IMR-90 (cell line): ENCODE results near the gene ASXL1. TPM values are rescaled to one million over a fixed set of nuclear protein-coding genes. Genes with fewer than 3 reads are reported as not detected.

Experiments
- ATAC-seq: fragments of 200-7000 bp; cut with Tn5 transposase; 2 replicates; pipeline ENCODE4 v1.9.1; 2020; ENCODE audit warnings: low read depth, mild to moderate bottlenecking, moderate library complexity
- BruUV-seq: library from RNA; stranded (reverse); fragments of 400-500 nt; replicated peaks from 2 replicates; lab custom pipeline; 2021; lab: Mats Ljungman, UMichigan
- CTCF ChIA-PET: fragments of 300-600 bp; formaldehyde crosslinking; extraction: SDS; loops from one replicate; lab custom pipeline; 2021; ENCODE audit warnings: antibody characterized with exemption; lab: Yijun Ruan, JAX
- POLR2A ChIA-PET: fragments of 300-600 bp; sonication (Branson Sonifier 250); formaldehyde crosslinking; loops from one replicate; lab custom pipeline; 2022; ENCODE audit warnings: antibody characterized with exemption; ENCODE audit not compliant: unreplicated experiment; lab: Charles Lee
- DNase-seq: peaks from one replicate; pipeline ENCODE4 v3.0.0; 2013
- H2AFZ ChIP-seq: replicated peaks from 2 replicates; pipeline ENCODE3; 2013; ENCODE audit warnings: low read length, mild to moderate bottlenecking; ENCODE audit not compliant: poor library complexity
- H2AK5ac ChIP-seq: 2 replicates; pipeline ENCODE4 v1.6.1; 2013; ENCODE audit warnings: low read depth, low read length, inconsistent platforms
- H2AK9ac ChIP-seq: replicated peaks from 2 replicates; pipeline ENCODE3; 2013; ENCODE audit warnings: mild to moderate bottlenecking, low read depth, low read length, moderate library complexity; ENCODE audit not compliant: poor library complexity
- H2BK120ac ChIP-seq: 2 replicates; pipeline ENCODE4 v1.6.1; 2013; ENCODE audit warnings: low read depth, low read length, inconsistent platforms
- H2BK15ac ChIP-seq: 3 replicates; pipeline ENCODE4 v1.6.1; 2013; ENCODE audit warnings: low read depth, low read length, inconsistent platforms
- H2BK20ac ChIP-seq: 2 replicates; pipeline ENCODE4 v1.6.1; 2013; ENCODE audit warnings: low read depth, mild to moderate bottlenecking, inconsistent platforms, low read length, moderate library complexity
- H2BK5ac ChIP-seq: 2 replicates; pipeline ENCODE4 v1.6.1; 2013; ENCODE audit warnings: mild to moderate bottlenecking, low read depth, low read length, inconsistent platforms; ENCODE audit not compliant: poor library complexity, severe bottlenecking
- H3K14ac ChIP-seq: replicated peaks from 2 replicates; pipeline ENCODE4 v1.6.1; 2013; ENCODE audit warnings: low read depth, low read length, inconsistent platforms
- H3K18ac ChIP-seq: 2 replicates; pipeline ENCODE4 v1.6.1; 2013; ENCODE audit warnings: low read depth, low read length, control low read depth
- H3K23ac ChIP-seq: 2 replicates; pipeline ENCODE4 v1.6.1; 2013; ENCODE audit warnings: low read depth, low read length, inconsistent platforms
- H3K27ac ChIP-seq: 2 replicates; pipeline ENCODE4 v1.5.1; 2013; ENCODE audit warnings: mild to moderate bottlenecking, control low read depth, low read length; ENCODE audit not compliant: insufficient read depth
- H3K27me3 ChIP-seq: 2 replicates; pipeline ENCODE4 v1.6.1; 2013; ENCODE audit warnings: low read length; ENCODE audit not compliant: control insufficient read depth, insufficient read depth
- H3K36me3 ChIP-seq: 2 replicates; pipeline ENCODE4 v1.6.1; 2013; ENCODE audit warnings: low read length, mixed read lengths; ENCODE audit not compliant: control insufficient read depth, insufficient read depth
- H3K4ac ChIP-seq: 2 replicates; pipeline ENCODE4 v1.6.1; 2013; ENCODE audit warnings: low read depth, low read length, inconsistent platforms
- H3K4me1 ChIP-seq: 2 replicates; pipeline ENCODE4 v1.6.1; 2013; ENCODE audit warnings: low read length, mixed read lengths; ENCODE audit not compliant: control insufficient read depth, insufficient read depth
- H3K4me2 ChIP-seq: 2 replicates; pipeline ENCODE4 v1.6.1; 2013; ENCODE audit warnings: low read depth, mild to moderate bottlenecking, control low read depth, low read length, moderate library complexity
- H3K4me3 ChIP-seq: 2 replicates; pipeline ENCODE4 v1.5.1; 2013; ENCODE audit warnings: low read depth, mild to moderate bottlenecking, control low read depth, low read length, moderate library complexity; ENCODE audit not compliant: insufficient read depth
- H3K56ac ChIP-seq: 2 replicates; pipeline ENCODE4 v1.6.1; 2013; ENCODE audit warnings: low read length, inconsistent platforms; ENCODE audit not compliant: insufficient read depth; ENCODE audit errors: extremely low read depth
- H3K79me1 ChIP-seq, 2 experiments: 2 replicates each; pipeline ENCODE4 v1.6.1; 2013; ENCODE audit warnings: low read length in 2 of 2, inconsistent platforms in 1 of 2, low read depth in 1 of 2
- H3K9ac ChIP-seq: 2 replicates; pipeline ENCODE4 v1.6.1; 2013; ENCODE audit warnings: low read depth, low read length, control low read depth
- H3K9me1 ChIP-seq: 2 replicates; pipeline ENCODE4 v1.6.1; 2013; ENCODE audit warnings: low read length, inconsistent platforms; ENCODE audit not compliant: insufficient read depth
- H3K9me3 ChIP-seq: 2 replicates; pipeline ENCODE4 v1.6.1; 2013; ENCODE audit warnings: low read length; ENCODE audit not compliant: control insufficient read depth, insufficient read depth
- H4K20me1 ChIP-seq: 2 replicates; pipeline ENCODE4 v1.6.1; 2013; ENCODE audit warnings: low read length, inconsistent platforms; ENCODE audit not compliant: insufficient read depth
- H4K5ac ChIP-seq: 2 replicates; pipeline ENCODE4 v1.6.1; 2013; ENCODE audit warnings: mild to moderate bottlenecking, low read depth, low read length, control low read depth
- H4K8ac ChIP-seq, 2 experiments: 2 replicates each; pipeline ENCODE4 v1.6.1; 2013; ENCODE audit warnings: low read depth in 2 of 2, low read length in 2 of 2, control low read depth in 1 of 2, inconsistent platforms in 1 of 2
- H4K91ac ChIP-seq: 2 replicates; pipeline ENCODE4 v1.6.1; 2013; ENCODE audit warnings: low read depth, low read length, inconsistent platforms; ENCODE audit not compliant: insufficient read depth
- BHLHE40 ChIP-seq: fragments of 150-350 bp; IDR thresholded peaks from 2 replicates; pipeline ENCODE4 v1.6.1; 2016; ENCODE audit warnings: mild to moderate bottlenecking, low read depth, low read length
- CEBPB ChIP-seq: IDR thresholded peaks from 2 replicates; pipeline ENCODE4 v1.6.1; 2012; ENCODE audit warnings: low read depth, low read length, improper control_type of control experiment
- CHD1 ChIP-seq: IDR thresholded peaks from 2 replicates; pipeline ENCODE4 v1.6.1; 2012; ENCODE audit warnings: low read depth, low read length, improper control_type of control experiment
- FOS ChIP-seq: fragments of 150-350 bp; IDR thresholded peaks from 2 replicates; pipeline ENCODE4 v1.6.1; 2016; ENCODE audit warnings: low read depth, low read length
- MAFK ChIP-seq: IDR thresholded peaks from 2 replicates; pipeline ENCODE4 v1.6.1; 2012; ENCODE audit warnings: low read depth, low read length, improper control_type of control experiment
- MAZ ChIP-seq: IDR thresholded peaks from 2 replicates; pipeline ENCODE4 v1.6.1; 2012; ENCODE audit warnings: low read depth, mild to moderate bottlenecking, low read length, improper control_type of control experiment, moderate library complexity, borderline replicate concordance
- MXI1 ChIP-seq: IDR thresholded peaks from 2 replicates; pipeline ENCODE4 v1.6.1; 2012; ENCODE audit warnings: low read depth, mild to moderate bottlenecking, low read length, moderate library complexity, borderline replicate concordance
- NFE2L2 ChIP-seq: fragments of 150-350 bp; IDR thresholded peaks from 2 replicates; pipeline ENCODE4 v1.6.1; 2016; ENCODE audit warnings: low read depth, mild to moderate bottlenecking, low read length
- POLR2A ChIP-seq: IDR thresholded peaks from 2 replicates; pipeline ENCODE4 v1.6.1; 2012; ENCODE audit warnings: mild to moderate bottlenecking, low read depth, low read length
- RAD21 ChIP-seq: IDR thresholded peaks from 2 replicates; pipeline ENCODE4 v1.6.1; 2012; ENCODE audit warnings: low read length, improper control_type of control experiment
- RCOR1 ChIP-seq: IDR thresholded peaks from 2 replicates; pipeline ENCODE4 v1.6.1; 2012; ENCODE audit warnings: mild to moderate bottlenecking, low read length, improper control_type of control experiment; ENCODE audit not compliant: insufficient replicate concordance
- RFX5 ChIP-seq: IDR thresholded peaks from 2 replicates; pipeline ENCODE4 v1.8.0; 2012; ENCODE audit warnings: low read depth, mild to moderate bottlenecking, low read length, moderate library complexity
- SMC3 ChIP-seq: fragments of 150-350 bp; IDR thresholded peaks from 2 replicates; pipeline ENCODE4 v1.6.1; 2016; ENCODE audit warnings: low read depth, mild to moderate bottlenecking, antibody characterized with exemption, low read length, moderate library complexity
- WGBS, 2 experiments: methylation state at CpG; one replicate each; pipeline versions ENCODE4 v1.1.5 to v1.1.7; 2013; ENCODE audit warnings: missing lambda C conversion rate in 2 of 2; ENCODE audit not compliant: insufficient read length in 1 of 2; ENCODE audit errors: extremely low coverage in 2 of 2; 5-methylcytosine and 5-hydroxymethylcytosine counted together
- dilution Hi-C: fragments of 300-500 bp; cut with HindIII; formaldehyde crosslinking; loops from one replicate; pipeline ENCODE4 v1.14.3; 2018; ENCODE audit warnings: low sequenced_read_pairs; ENCODE audit not compliant: unreplicated experiment
- in situ Hi-C: fragments of 300-500 bp; cut with MboI; formaldehyde crosslinking; loops from 3 replicates; pipeline ENCODE4 v1.14.3; 2019; ENCODE audit warnings: low sequenced_read_pairs, inconsistent platforms, mixed read lengths
- intact Hi-C: fragments of 100-400 bp; cut with micrococcal nuclease; formaldehyde crosslinking; loops from 2 replicates; pipeline ENCODE4 v1.10.0; 2022
- polyA plus RNA-seq, 3 experiments: library from polyadenylated mRNA; depleted of rRNA; stranded (reverse); fragments of >200 nt; gene quantifications; 2 replicates each; pipeline ENCODE4 v1.2.3, GENCODE V29; 2012; ENCODE audit warnings: low replicate concordance in 1 of 3
- total RNA-seq: library from RNA; depleted of rRNA; stranded (reverse); fragments of >200 nt; gene quantifications from 2 replicates; pipeline ENCODE4 v1.2.3, GENCODE V29; 2012
- TF ChIP-seq, protein P1 (sequence below): fragments of 150-350 bp; IDR thresholded peaks from 2 replicates; pipeline ENCODE4 v1.6.1; 2017; ENCODE audit warnings: mild to moderate bottlenecking, antibody characterized with exemption, low read length, low read depth
- TF ChIP-seq, protein P2 (sequence below): conservative IDR thresholded peaks from 2 replicates; pipeline ENCODE4 v1.5.1; 2012; ENCODE audit warnings: mild to moderate bottlenecking, low read depth, low read length, improper control_type of control experiment

The ASXL1 gene
- total and polyA plus RNA-seq, 2 of the 4 experiments (the other 2 are of a cell fraction): 29.9 to 37.1 TPM

DNA sequence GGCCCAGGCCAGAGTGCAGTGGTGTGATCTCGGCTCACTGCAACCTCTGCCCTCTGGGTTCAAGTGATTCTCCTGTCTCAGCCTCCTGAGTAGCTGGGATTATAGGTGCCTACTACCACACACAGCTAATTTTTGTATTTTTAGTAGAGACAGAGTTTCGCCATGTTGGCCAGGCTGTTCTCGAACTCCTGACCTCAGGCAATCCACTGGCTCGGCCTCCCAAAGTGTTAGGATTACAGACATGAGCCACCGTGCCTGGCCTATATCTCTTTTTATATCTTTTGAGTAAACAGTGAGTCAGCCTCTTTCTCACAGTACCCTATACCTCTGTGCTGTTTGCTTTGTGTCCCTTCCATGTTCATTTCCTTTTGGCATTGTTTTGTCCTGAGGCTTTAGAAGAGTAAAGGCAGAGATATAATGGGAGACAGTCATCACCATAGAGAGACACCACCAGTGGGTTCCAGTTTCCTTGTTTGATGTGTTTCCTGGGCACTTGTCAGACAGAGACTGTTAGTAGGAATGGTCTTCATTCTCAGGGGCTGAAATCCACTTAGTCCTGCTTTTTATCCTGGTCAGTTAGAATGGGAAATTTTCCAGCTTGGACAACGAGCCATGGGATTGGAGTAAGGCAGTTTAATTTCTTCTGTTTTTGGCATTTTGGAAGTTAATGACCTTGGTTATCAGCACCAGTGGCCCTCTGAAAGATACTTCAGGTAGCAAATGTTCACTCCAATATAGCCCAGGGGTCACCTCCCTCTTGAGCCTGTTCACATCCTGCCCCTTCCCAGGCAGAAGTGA is 32.2 kb upstream of the ASXL1 start:
- Histone ChIP-seq H2BK5ac (no peak overlapping the region), H4K20me1 (peaks cover 18% of the 10 kb centered on the region), H3K18ac (no peak overlapping the region), H3K14ac (no peak overlapping the region), H3K4me2 (no peak overlapping the region), H2AK9ac (no peak overlapping the region), H3K9ac (no peak overlapping the region), H3K27ac (no peak overlapping the region), H2BK20ac (no peak overlapping the region), H2BK120ac (no peak overlapping the region), H3K9me3 (no peaks in the 10 kb centered on the region), H3K9me1 (peaks cover 8% of the 10 kb centered on the region; the same call in 1 of the 2 replicates), H4K5ac (no peak overlapping the region), H2BK15ac (no peak overlapping the region), H3K27me3 (no peaks in the 10 kb centered on the region), H3K4me3 (no peak overlapping the region), H4K8ac (no peak overlapping the region), H3K79me1 (peaks cover 2 to 9% of the 10 kb centered on the region in 2 experiments; a peak in 2 of 4 replicates), H3K4me1 (peaks cover 11% of the 10 kb centered on the region), H3K23ac (0 out of 2 replicates have a peak overlapping the region, but pooled peaks have one; percentile 49), H3K56ac (no peak overlapping the region), H2AFZ (no peak overlapping the region), H4K91ac (no peak overlapping the region), H3K36me3 (peaks cover 7% of the 10 kb centered on the region; the same call in 1 of the 2 replicates), H3K4ac (no peak overlapping the region; the same call in 1 of the 2 replicates), H2AK5ac (peak overlapping the region; percentile 2; the same call in 1 of the 2 replicates)
- no TSS peak for BruUV-seq
- DNase-seq: peak; percentile 79
- POLR2A ChIA-PET: no interaction called here
- peak; percentile 56 for ATAC-seq
- 67% methylated on average over 3 of the region's 6 CpGs; no CpG with 5 or more reads in 1 of the 2 experiments for WGBS, 2 experiments
- CTCF ChIA-PET: no interaction called here
- intact Hi-C loops (no loop called here), dilution Hi-C loops (no loop called here), in situ Hi-C loops (no loop called here)
- TF ChIP-seq FOS: peak; percentile 45; the same call in 1 of the 2 replicates
- peak; percentile 50; the same call in 1 of the 2 replicates for TF ChIP-seq NFE2L2
- no peak for TF ChIP-seq CEBPB
- TF ChIP-seq MAZ: no peak
- TF ChIP-seq BHLHE40: 0 out of 2 replicates have a peak, but pooled peaks have one; percentile 17
- TF ChIP-seq SMC3: no peak
- no peak for TF ChIP-seq RFX5
- no peak for TF ChIP-seq MAFK
- TF ChIP-seq POLR2A: no peak
- TF ChIP-seq, protein P1, sequence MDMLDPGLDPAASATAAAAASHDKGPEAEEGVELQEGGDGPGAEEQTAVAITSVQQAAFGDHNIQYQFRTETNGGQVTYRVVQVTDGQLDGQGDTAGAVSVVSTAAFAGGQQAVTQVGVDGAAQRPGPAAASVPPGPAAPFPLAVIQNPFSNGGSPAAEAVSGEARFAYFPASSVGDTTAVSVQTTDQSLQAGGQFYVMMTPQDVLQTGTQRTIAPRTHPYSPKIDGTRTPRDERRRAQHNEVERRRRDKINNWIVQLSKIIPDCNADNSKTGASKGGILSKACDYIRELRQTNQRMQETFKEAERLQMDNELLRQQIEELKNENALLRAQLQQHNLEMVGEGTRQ: no peak
- TF ChIP-seq RCOR1: no peak
- no peak for TF ChIP-seq CHD1
- peak; percentile 3; the same call in 1 of the 2 replicates for TF ChIP-seq RAD21
- TF ChIP-seq, protein P2, sequence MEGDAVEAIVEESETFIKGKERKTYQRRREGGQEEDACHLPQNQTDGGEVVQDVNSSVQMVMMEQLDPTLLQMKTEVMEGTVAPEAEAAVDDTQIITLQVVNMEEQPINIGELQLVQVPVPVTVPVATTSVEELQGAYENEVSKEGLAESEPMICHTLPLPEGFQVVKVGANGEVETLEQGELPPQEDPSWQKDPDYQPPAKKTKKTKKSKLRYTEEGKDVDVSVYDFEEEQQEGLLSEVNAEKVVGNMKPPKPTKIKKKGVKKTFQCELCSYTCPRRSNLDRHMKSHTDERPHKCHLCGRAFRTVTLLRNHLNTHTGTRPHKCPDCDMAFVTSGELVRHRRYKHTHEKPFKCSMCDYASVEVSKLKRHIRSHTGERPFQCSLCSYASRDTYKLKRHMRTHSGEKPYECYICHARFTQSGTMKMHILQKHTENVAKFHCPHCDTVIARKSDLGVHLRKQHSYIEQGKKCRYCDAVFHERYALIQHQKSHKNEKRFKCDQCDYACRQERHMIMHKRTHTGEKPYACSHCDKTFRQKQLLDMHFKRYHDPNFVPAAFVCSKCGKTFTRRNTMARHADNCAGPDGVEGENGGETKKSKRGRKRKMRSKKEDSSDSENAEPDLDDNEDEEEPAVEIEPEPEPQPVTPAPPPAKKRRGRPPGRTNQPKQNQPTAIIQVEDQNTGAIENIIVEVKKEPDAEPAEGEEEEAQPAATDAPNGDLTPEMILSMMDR: no peak
- TF ChIP-seq MXI1: no peak
